IMR-90 (cell line): ENCODE results near the gene ZNF451.

Experiments used
- CTCF ChIP-seq: conservative IDR thresholded peaks from 2 replicates; pipeline ENCODE4 v1.5.1; 2012; ENCODE audit warnings: mild to moderate bottlenecking, low read depth, low read length, improper control_type of control experiment
- MAZ ChIP-seq: IDR thresholded peaks from 2 replicates; pipeline ENCODE4 v1.6.1; 2012; ENCODE audit warnings: low read depth, mild to moderate bottlenecking, low read length, improper control_type of control experiment, moderate library complexity, borderline replicate concordance
- MXI1 ChIP-seq: IDR thresholded peaks from 2 replicates; pipeline ENCODE4 v1.6.1; 2012; ENCODE audit warnings: low read depth, mild to moderate bottlenecking, low read length, moderate library complexity, borderline replicate concordance
- POLR2A ChIP-seq: IDR thresholded peaks from 2 replicates; pipeline ENCODE4 v1.6.1; 2012; ENCODE audit warnings: mild to moderate bottlenecking, low read depth, low read length
- RFX5 ChIP-seq: IDR thresholded peaks from 2 replicates; pipeline ENCODE4 v1.8.0; 2012; ENCODE audit warnings: low read depth, mild to moderate bottlenecking, low read length, moderate library complexity
- SMC3 ChIP-seq: fragments of 150-350 bp; IDR thresholded peaks from 2 replicates; pipeline ENCODE4 v1.6.1; 2016; ENCODE audit warnings: low read depth, mild to moderate bottlenecking, antibody characterized with exemption, low read length, moderate library complexity

- TF ChIP-seq CTCF (0 out of 2 replicates have a peak, but pooled peaks have one; percentile 8), POLR2A (peak; percentile 87), MAZ (peak; percentile 77; the same call in 1 of the 2 replicates), RFX5 (no peak), SMC3 (no peak), MXI1 (0 out of 2 replicates have a peak, but pooled peaks have one; percentile 65)
Measured at GRCh38 chr6:57089687-57090457, at the start of gene ZNF451.
